Fibroblast of mammary gland (primary cell): ENCODE data around the gene NHERF1.

Experiments used
- DNase-seq: peaks from one replicate; pipeline ENCODE4 v3.0.0-alpha.2; 2010; ENCODE audit warnings: low read depth
- H3K4me3 ChIP-seq: 2 replicates; pipeline ENCODE4 v1.5.1; 2011; ENCODE audit warnings: low read depth, mild to moderate bottlenecking, low read length, moderate library complexity; ENCODE audit not compliant: control insufficient read depth
- CTCF ChIP-seq: conservative IDR thresholded peaks from 2 replicates; pipeline ENCODE4 v1.5.1; 2011; ENCODE audit warnings: low read depth, low read length, inconsistent platforms; ENCODE audit not compliant: control insufficient read depth, insufficient read depth

Gene NHERF1

GRCh38 chr17:74754832-74755231 is 6.4 kb downstream of the NHERF1 start:
- no peak overlapping the region for H3K4me3 ChIP-seq
- no peak for DNase-seq
- no peak for TF ChIP-seq CTCF

- H3K4me3 ChIP-seq: no peak overlapping the region
- TF ChIP-seq CTCF: no peak
- DNase-seq: no peak
These were observed 7.1 kb downstream of the NHERF1 start for GRCh38 chr17:74755533-74755932.

GRCh38 chr17:74756891-74757290 is 8.5 kb downstream of the NHERF1 start:
- H3K4me3 ChIP-seq: no peak overlapping the region
- no peak for DNase-seq
- no peak for TF ChIP-seq CTCF

GRCh38 chr17:74757502-74757901 is 9.1 kb downstream of the NHERF1 start:
- no peak overlapping the region for H3K4me3 ChIP-seq
- no peak for DNase-seq

GRCh38 chr17:74757931-74758847 is 9.8 kb downstream of the NHERF1 start:
- no peak overlapping the region for H3K4me3 ChIP-seq
- no peak for TF ChIP-seq CTCF
- DNase-seq: no peak

More at GRCh38 chr17:74757502-74757901, 9.1 kb downstream of the NHERF1 start:
- no peak for TF ChIP-seq CTCF

GRCh38 chr17:74758848-74759168 is 10.4 kb downstream of the NHERF1 start:
- H3K4me3 ChIP-seq: no peak overlapping the region

More at GRCh38 chr17:74758848-74759168, 10.4 kb downstream of the NHERF1 start:
- peak; percentile 25 for DNase-seq
- no peak for TF ChIP-seq CTCF
